ENCODE results near the gene FOXRED2.

FOXRED2 gene

DNA sequence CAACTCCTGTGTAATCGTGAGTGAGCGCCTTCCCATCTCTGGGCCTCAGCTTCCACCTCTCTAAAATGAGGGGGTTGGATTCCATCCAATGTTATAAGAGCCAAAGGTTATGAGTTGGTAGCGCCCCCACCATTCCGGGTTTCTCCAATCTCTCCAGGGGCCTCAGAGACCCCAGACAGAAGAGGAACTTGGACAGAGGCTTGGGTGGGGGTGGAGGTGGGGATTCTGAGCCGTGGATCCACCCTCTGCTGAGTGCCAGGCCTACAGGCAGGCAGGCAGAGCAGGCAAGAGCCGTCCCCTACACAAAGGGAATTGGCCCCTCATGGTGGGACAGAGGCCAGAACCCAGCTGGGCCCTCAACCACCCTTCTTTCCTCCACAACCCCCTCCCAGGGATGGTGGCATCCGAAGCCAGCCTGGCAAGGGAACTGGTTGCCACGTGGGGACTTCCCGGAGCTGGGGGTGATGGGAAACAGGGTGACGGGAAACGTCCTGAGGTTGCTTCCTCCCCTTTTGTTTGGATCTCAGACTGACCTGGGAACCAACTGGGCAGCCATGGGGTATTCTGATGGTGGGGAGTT is 57.2 kb downstream of the FOXRED2 start:
- no peak for TF ChIP-seq EZH2phosphoT487 (conservative IDR thresholded peaks at IDR 0.05; ENCODE audit: low read length)
- TF ChIP-seq, protein P1, sequence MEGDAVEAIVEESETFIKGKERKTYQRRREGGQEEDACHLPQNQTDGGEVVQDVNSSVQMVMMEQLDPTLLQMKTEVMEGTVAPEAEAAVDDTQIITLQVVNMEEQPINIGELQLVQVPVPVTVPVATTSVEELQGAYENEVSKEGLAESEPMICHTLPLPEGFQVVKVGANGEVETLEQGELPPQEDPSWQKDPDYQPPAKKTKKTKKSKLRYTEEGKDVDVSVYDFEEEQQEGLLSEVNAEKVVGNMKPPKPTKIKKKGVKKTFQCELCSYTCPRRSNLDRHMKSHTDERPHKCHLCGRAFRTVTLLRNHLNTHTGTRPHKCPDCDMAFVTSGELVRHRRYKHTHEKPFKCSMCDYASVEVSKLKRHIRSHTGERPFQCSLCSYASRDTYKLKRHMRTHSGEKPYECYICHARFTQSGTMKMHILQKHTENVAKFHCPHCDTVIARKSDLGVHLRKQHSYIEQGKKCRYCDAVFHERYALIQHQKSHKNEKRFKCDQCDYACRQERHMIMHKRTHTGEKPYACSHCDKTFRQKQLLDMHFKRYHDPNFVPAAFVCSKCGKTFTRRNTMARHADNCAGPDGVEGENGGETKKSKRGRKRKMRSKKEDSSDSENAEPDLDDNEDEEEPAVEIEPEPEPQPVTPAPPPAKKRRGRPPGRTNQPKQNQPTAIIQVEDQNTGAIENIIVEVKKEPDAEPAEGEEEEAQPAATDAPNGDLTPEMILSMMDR (IDR thresholded peaks at IDR 0.05; ENCODE audit: insufficient read depth, low read length, poor library complexity, severe bottlenecking): no peak
- Histone ChIP-seq H3K4me3 (ENCODE audit: insufficient read depth, low read length, poor library complexity, severe bottlenecking) (no peak overlapping the region), H3K79me2 (ENCODE audit: insufficient read depth, low read length) (no peaks in the 10 kb centered on the region), H3K9me2 (replicated peaks; ENCODE audit: insufficient read depth, low read length) (no peaks in the 10 kb centered on the region), H3K36me3 (ENCODE audit: low read length) (no peaks in the 10 kb centered on the region), H3K9ac (ENCODE audit: low read length) (no peak overlapping the region), H2AFZ (ENCODE audit: low read depth, low read length, severe bottlenecking) (no peak overlapping the region), H3K4me2 (ENCODE audit: low read depth, low read length, poor library complexity, severe bottlenecking) (no peak overlapping the region), H3K9me3 (ENCODE audit: insufficient read depth, low read length) (no peaks in the 10 kb centered on the region), H4K20me1 (ENCODE audit: low read depth, low read length) (no peaks in the 10 kb centered on the region), H3K27ac (ENCODE audit: low read depth, low read length) (no peak overlapping the region), H3K27me3 (ENCODE audit: low read length) (no peaks in the 10 kb centered on the region), H3F3A (ENCODE audit: insufficient read depth) (peaks cover 32% of the 10 kb centered on the region)

DNA sequence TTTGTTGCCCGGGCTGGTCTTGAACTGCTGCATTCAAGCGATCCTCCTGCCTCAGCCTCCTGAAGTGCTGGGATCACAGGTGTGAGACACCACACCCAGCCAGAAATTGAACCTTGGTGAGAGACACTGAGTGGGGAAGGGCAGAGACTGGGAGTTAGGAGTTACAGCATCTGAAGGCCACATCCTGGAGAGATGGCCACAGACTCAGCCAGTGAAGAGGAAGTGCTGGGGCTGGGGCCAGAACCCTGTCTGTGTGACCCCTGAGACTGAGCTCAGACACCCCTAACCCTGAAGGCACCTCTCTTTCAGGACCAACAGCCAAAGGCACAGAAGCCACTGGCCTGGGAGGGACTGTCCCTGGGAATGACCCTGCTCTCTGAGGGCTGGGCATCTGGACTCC is 59.2 kb downstream of the FOXRED2 start:
- Histone ChIP-seq H3K27me3 (ENCODE audit: low read length) (no peaks in the 10 kb centered on the region), H2AFZ (ENCODE audit: low read depth, low read length, severe bottlenecking) (no peak overlapping the region), H4K20me1 (ENCODE audit: low read depth, low read length) (no peaks in the 10 kb centered on the region), H3F3A (ENCODE audit: insufficient read depth) (peaks cover 18% of the 10 kb centered on the region), H3K9ac (ENCODE audit: low read length) (no peak overlapping the region), H3K79me2 (ENCODE audit: insufficient read depth, low read length) (no peaks in the 10 kb centered on the region), H3K9me3 (ENCODE audit: insufficient read depth, low read length) (no peaks in the 10 kb centered on the region), H3K27ac (ENCODE audit: low read depth, low read length) (no peak overlapping the region), H3K9me2 (replicated peaks; ENCODE audit: insufficient read depth, low read length) (no peaks in the 10 kb centered on the region), H3K36me3 (ENCODE audit: low read length) (no peaks in the 10 kb centered on the region), H3K4me2 (ENCODE audit: low read depth, low read length, poor library complexity, severe bottlenecking) (no peak overlapping the region), H3K4me3 (ENCODE audit: insufficient read depth, low read length, poor library complexity, severe bottlenecking) (no peak overlapping the region)
- no peak for TF ChIP-seq EZH2phosphoT487 (conservative IDR thresholded peaks at IDR 0.05; ENCODE audit: low read length)
- TF ChIP-seq, protein P1 (IDR thresholded peaks at IDR 0.05; ENCODE audit: insufficient read depth, low read length, poor library complexity, severe bottlenecking): no peak

DNA sequence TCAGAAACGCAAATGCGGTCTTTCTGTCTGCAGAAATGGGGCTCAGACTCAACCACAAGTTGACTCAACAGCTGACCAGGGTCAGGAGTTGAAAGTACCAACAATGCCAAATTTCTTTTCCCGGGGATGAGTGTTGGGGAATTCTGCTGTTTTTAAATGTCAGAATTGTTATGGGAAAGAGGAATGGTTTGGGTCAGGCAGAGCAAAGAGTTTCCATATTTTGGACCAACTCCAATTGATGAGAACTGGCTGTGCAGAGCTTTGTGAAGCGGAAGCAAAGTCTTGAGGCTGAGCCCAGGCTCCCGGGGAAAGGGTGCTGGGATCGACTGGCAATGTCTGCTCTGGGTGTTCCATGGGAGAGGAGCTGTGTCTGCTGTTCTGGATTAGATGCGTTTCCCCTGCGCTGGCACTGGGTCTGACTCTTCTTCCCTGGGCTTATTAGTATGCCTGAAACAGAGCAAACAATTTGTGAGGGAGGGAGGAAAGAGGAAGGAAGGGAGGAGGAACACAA is 61.6 kb downstream of the FOXRED2 start:
- no peaks in the 10 kb centered on the region for H3F3A ChIP-seq (ENCODE audit: insufficient read depth)
- no peak overlapping the region for H3K27ac ChIP-seq (ENCODE audit: low read depth, low read length)
- H2AFZ ChIP-seq (ENCODE audit: low read depth, low read length, severe bottlenecking): no peak overlapping the region
- H3K4me2 ChIP-seq (ENCODE audit: low read depth, low read length, poor library complexity, severe bottlenecking): no peak overlapping the region
- no peak overlapping the region for H3K4me3 ChIP-seq (ENCODE audit: insufficient read depth, low read length, poor library complexity, severe bottlenecking)
- no peak for TF ChIP-seq EZH2phosphoT487 (conservative IDR thresholded peaks at IDR 0.05; ENCODE audit: low read length)
- TF ChIP-seq, protein P1 (IDR thresholded peaks at IDR 0.05; ENCODE audit: insufficient read depth, low read length, poor library complexity, severe bottlenecking): no peak
- no peaks in the 10 kb centered on the region for H4K20me1 ChIP-seq (ENCODE audit: low read depth, low read length)
- no peaks in the 10 kb centered on the region for H3K36me3 ChIP-seq (ENCODE audit: low read length)
- H3K79me2 ChIP-seq (ENCODE audit: insufficient read depth, low read length): no peaks in the 10 kb centered on the region
- no peaks in the 10 kb centered on the region for H3K27me3 ChIP-seq (ENCODE audit: low read length)
- H3K9ac ChIP-seq (ENCODE audit: low read length): no peak overlapping the region
- H3K9me3 ChIP-seq (ENCODE audit: insufficient read depth, low read length): no peaks in the 10 kb centered on the region
- H3K9me2 ChIP-seq (replicated peaks; ENCODE audit: insufficient read depth, low read length): no peaks in the 10 kb centered on the region

All from SU-DHL-6 (cell line).